Activated naive CD8-positive, alpha-beta T cell treated with anti-CD3 and anti-CD28 coated beads for 36 hours (primary cell): ENCODE results near the gene IGSF9B. TPM values are rescaled to one million over a fixed set of nuclear protein-coding genes. Genes with fewer than 3 reads are reported as not detected.

Experiments used
- DNase-seq: peaks from one replicate; pipeline ENCODE4 v3.0.0; 2021
- H3K27ac Mint-ChIP-seq: one replicate; pipeline ENCODE4 v1.8.0; 2022; ENCODE audit warnings: mild to moderate bottlenecking, moderate library complexity, mixed read lengths
- H3K27me3 Mint-ChIP-seq: one replicate; pipeline ENCODE4 v1.8.0; 2022; ENCODE audit warnings: mild to moderate bottlenecking, mixed read lengths
- H3K36me3 Mint-ChIP-seq: one replicate; pipeline ENCODE4 v1.8.0; 2021; ENCODE audit warnings: mild to moderate bottlenecking, mixed read lengths
- H3K4me1 Mint-ChIP-seq: one replicate; pipeline ENCODE4 v1.8.0; 2021; ENCODE audit warnings: mixed read lengths
- H3K4me3 Mint-ChIP-seq: one replicate; pipeline ENCODE4 v1.8.0; 2022; ENCODE audit warnings: mild to moderate bottlenecking, moderate library complexity, mixed read lengths
- H3K9me3 Mint-ChIP-seq: one replicate; pipeline ENCODE4 v1.8.0; 2022; ENCODE audit warnings: mixed read lengths
- total RNA-seq, 2 experiments: library from RNA; stranded (reverse); gene quantifications; one replicate each; pipeline ENCODE4 v1.2.3, GENCODE V29; 2021

The IGSF9B gene
- total RNA-seq, 2 experiments from 2014 or later: 36.0 to 46.5 TPM

DNA sequence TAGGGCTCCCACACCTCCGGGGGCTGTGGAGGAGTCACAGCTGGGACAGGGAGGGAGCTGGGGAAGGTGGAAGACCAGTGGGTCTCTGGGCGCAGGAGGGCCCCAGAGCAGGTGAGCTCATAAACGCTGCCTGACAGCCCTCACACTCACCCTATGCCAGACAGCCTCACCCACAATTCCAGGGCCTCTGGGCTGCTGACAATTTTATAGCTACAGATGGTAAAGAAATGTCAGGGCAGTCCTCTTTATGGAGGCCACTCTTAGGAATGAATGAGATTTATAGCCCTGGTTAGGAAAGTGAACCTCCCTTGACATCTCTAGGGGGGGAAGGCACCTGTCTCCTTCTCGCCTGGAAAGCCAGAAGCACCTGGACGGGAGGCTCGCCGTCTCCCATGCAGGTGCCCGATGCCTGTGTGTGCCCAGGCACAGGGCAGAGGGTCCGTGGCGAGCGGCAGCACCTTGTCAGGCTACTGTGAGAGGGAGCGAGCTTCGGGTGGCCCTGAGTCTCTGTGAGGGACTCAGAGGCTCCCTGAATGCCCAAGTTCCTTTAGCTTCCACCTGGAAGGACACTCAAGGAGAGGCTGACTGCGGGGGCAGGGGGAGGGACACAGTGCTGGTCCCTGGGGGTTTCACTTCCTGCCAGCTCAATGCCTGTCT, 39.9 kb downstream of the IGSF9B start:
- DNase-seq: no peak

DNA sequence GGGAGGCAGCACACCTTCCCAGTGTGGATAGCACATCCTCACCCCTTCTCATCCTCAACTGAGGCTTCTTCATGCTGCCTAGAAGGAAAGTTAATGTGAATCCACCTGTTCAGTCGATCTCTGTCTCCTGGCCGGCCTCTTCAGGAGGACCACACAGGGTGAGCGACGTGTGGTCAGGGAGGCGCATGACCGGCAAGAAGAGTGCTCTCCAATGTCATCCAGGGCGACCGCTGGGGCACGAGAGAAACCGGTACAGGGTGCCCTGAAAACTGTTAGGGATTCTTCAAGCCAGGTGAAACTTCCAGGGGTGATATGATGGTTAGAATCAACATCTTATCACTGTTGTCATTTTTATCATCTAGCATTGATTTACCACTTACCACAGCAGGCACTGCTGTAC, 43.0 kb downstream of the IGSF9B start:
- Mint-ChIP-seq H3K27ac (no peak overlapping the region), H3K36me3 (peaks cover 10% of the 10 kb centered on the region), H3K9me3 (no peaks in the 10 kb centered on the region), H3K27me3 (no peaks in the 10 kb centered on the region), H3K4me1 (peaks cover 3% of the 10 kb centered on the region), H3K4me3 (no peak overlapping the region)
- no peak for DNase-seq

More for the DNA sequence above, 39.9 kb downstream of the IGSF9B start:
- Mint-ChIP-seq H3K9me3 (no peaks in the 10 kb centered on the region), H3K4me1 (peaks cover 4% of the 10 kb centered on the region), H3K4me3 (no peak overlapping the region), H3K36me3 (peaks cover 18% of the 10 kb centered on the region), H3K27me3 (no peaks in the 10 kb centered on the region), H3K27ac (no peak overlapping the region)

DNA sequence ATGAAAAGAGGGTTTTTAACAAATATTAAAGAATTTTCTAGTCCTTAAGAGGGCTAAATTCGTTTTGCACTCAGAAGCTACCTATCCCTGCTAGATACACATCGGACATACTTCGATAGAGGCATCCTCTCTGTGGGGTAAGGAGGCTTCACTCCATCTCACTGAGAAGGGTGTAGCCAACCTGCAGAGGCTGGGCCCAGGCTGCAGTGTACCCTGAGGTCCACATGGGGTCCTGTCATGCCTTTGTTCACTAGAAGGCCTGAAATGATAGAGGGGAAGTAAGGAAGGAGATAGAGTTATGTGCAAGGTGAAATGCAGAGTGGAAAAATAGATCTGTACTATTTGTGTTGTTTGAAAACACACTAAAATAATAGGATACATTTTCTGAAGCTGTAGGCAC, 45.6 kb downstream of the IGSF9B start:
- Mint-ChIP-seq H3K9me3 (no peaks in the 10 kb centered on the region), H3K4me1 (no peaks in the 10 kb centered on the region), H3K27ac (no peak overlapping the region), H3K4me3 (no peak overlapping the region), H3K27me3 (no peaks in the 10 kb centered on the region), H3K36me3 (peaks cover 7% of the 10 kb centered on the region)
- DNase-seq: no peak

DNA sequence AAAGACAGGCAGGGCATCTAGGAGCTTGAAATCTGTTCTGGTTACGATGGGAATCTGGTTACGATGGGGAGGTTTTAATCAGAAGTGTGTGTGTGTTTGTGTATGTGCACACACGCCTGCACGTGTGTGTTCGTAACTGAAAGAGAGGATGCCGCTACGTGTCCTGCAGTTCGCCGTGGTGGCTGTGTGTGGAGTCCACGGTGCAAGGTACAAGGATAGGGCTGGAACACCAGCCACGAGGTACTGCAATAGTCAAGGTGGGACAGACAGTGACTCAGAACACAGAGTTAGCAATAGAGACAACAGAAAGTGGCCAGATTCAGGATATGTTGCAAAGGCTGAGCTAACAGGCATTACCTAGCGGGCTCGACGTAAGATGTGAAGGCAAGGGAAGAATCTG, 46.7 kb downstream of the IGSF9B start:
- Mint-ChIP-seq H3K27me3 (no peaks in the 10 kb centered on the region), H3K4me1 (no peaks in the 10 kb centered on the region), H3K4me3 (no peak overlapping the region), H3K9me3 (no peaks in the 10 kb centered on the region), H3K36me3 (peaks cover 6% of the 10 kb centered on the region), H3K27ac (no peak overlapping the region)
- no peak for DNase-seq

DNA sequence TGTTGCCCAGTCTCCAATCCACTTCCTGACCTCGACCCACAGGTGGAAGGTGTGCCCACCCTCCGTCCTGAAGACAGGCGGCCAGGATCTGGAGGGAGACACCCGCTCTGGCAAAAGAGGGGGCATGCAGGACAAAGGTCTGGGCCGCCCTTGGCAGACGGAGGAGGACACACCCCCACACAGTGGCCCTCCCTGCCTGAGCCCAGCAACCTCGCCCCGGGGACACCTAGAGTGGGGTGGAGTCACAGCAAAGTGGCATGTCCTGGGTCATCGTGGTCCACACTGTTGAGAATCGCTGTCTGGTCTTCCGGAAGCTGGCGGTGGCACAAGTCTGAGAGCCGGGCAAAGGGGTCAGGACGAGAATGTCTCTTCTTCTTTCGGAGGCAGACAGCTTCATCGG, 47.9 kb downstream of the IGSF9B start:
- H3K4me3 Mint-ChIP-seq: no peak overlapping the region
- H3K36me3 Mint-ChIP-seq: peaks cover 6% of the 10 kb centered on the region
- no peak for DNase-seq
- H3K4me1 Mint-ChIP-seq: no peaks in the 10 kb centered on the region
- H3K27ac Mint-ChIP-seq: no peak overlapping the region
- no peaks in the 10 kb centered on the region for H3K27me3 Mint-ChIP-seq
- no peaks in the 10 kb centered on the region for H3K9me3 Mint-ChIP-seq

DNA sequence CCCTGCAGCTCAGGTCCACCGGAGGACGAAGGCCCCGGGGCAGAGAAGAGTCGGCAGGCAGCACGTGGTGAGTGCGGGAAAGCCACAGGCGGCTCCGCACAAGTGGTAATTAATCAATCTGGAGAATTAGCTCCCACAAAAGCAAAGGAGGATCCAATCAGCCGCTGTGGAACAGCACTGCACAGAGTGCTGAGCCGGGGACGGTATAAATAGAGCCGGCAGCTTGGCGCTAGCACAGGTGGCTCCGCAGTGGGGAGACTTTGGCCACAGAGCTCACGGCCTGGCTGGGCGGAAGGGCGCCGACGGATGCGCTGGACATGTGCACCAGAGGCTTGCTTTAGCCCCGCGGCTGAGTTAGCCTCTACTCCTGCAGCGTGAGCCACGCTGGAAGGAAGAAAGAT, 48.9 kb downstream of the IGSF9B start:
- Mint-ChIP-seq H3K9me3 (no peaks in the 10 kb centered on the region), H3K27me3 (no peaks in the 10 kb centered on the region), H3K36me3 (peaks cover 6% of the 10 kb centered on the region), H3K4me1 (no peaks in the 10 kb centered on the region), H3K27ac (no peak overlapping the region), H3K4me3 (no peak overlapping the region)
- no peak for DNase-seq

DNA sequence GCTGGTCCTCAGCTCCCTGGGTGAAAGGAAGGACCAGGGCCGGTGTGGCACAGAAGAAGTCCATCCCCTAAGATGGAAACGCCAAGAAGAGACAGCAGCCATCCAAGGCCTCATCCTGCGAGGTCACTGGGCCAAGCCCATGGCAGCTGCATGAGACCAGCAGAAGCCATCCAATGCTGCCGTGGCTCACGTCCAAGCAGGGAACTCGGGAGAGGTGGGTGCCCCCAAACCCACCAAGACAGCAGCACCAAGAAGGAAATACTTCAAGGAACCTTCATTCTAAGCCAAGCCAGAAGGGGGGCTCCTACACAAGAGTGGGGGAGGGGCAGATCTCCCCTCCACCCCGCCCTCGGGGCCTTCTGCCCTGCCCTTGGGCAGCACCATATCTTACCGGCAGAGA, 49.6 kb downstream of the IGSF9B start:
- Mint-ChIP-seq H3K27ac (no peak overlapping the region), H3K4me3 (no peak overlapping the region), H3K36me3 (peaks cover 3% of the 10 kb centered on the region), H3K27me3 (no peaks in the 10 kb centered on the region), H3K9me3 (no peaks in the 10 kb centered on the region), H3K4me1 (no peaks in the 10 kb centered on the region)
- DNase-seq: no peak

DNA sequence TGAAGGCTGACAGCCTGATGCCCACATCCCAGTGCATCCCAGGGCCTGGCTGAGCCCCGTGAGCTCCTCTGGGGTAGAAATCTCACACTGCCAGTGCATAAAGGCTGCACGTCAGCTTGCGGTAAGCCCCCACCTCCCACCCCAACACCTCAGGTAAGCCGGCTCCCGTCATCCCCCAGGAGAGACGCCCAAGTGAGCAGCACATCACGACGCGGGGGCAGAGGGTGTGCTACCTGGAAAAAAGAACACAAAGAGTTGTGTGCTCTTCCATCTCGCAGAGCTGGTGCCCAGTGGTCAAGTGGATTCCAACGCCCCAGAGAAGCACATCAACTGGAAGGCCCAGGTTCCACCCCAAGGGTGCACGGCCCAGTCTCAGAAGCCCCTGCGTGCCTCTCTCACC, 50.0 kb downstream of the IGSF9B start:
- peaks cover 3% of the 10 kb centered on the region for H3K36me3 Mint-ChIP-seq
- no peaks in the 10 kb centered on the region for H3K9me3 Mint-ChIP-seq
- DNase-seq: no peak
- no peaks in the 10 kb centered on the region for H3K27me3 Mint-ChIP-seq
- H3K4me3 Mint-ChIP-seq: no peak overlapping the region
- H3K27ac Mint-ChIP-seq: no peak overlapping the region
- no peaks in the 10 kb centered on the region for H3K4me1 Mint-ChIP-seq

DNA sequence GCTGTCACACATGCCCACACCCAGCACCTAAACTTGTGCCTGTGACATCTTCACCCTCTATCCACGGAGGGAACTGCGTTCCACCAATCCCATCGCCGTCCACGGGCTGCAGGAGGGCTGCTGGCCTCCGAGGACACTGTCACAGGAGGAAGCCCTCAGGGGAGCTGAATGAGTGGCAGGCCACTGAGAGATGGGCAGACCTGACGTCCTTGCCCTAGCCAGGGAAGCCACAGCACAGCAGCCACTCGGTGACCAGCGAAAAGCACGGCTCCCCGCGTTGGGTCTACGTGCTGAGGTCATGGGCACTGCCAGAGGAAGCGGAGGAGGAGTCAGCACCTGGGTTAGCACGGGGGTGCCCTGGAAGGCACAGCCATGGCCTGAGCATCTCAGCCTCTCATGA, 50.5 kb downstream of the IGSF9B start:
- no peak for DNase-seq
- H3K9me3 Mint-ChIP-seq: no peaks in the 10 kb centered on the region
- peaks cover 3% of the 10 kb centered on the region for H3K36me3 Mint-ChIP-seq
- H3K27me3 Mint-ChIP-seq: no peaks in the 10 kb centered on the region
- no peaks in the 10 kb centered on the region for H3K4me1 Mint-ChIP-seq
- H3K4me3 Mint-ChIP-seq: no peak overlapping the region
- H3K27ac Mint-ChIP-seq: no peak overlapping the region

DNA sequence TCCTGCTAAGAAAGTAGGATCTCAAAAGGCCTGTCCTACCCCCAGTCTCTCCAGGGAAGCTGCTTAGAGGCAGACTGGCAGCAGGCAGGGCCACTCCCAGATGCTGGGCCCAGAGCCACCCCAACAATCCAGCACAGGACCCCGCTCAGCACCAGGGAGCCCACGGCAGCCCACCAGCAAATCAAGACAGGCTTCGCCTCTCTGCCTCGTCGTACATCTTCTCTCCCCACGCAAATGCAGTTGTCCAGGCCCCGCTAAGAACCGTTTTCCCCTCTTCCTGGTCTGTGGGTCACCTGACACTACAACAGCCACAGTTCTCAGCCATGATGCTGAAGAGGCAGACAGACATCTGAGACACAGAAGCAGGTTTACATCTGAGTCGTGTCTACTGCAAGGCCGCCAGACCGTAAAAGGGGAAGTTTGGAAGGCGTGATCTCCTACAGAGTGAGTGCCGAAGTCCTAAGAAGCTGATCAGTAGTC, 51.1 kb downstream of the IGSF9B start:
- no peaks in the 10 kb centered on the region for H3K4me1 Mint-ChIP-seq
- DNase-seq: no peak
- H3K27ac Mint-ChIP-seq: no peak overlapping the region
- no peak overlapping the region for H3K4me3 Mint-ChIP-seq
- H3K27me3 Mint-ChIP-seq: no peaks in the 10 kb centered on the region
- peaks cover 3% of the 10 kb centered on the region for H3K36me3 Mint-ChIP-seq
- no peaks in the 10 kb centered on the region for H3K9me3 Mint-ChIP-seq

DNA sequence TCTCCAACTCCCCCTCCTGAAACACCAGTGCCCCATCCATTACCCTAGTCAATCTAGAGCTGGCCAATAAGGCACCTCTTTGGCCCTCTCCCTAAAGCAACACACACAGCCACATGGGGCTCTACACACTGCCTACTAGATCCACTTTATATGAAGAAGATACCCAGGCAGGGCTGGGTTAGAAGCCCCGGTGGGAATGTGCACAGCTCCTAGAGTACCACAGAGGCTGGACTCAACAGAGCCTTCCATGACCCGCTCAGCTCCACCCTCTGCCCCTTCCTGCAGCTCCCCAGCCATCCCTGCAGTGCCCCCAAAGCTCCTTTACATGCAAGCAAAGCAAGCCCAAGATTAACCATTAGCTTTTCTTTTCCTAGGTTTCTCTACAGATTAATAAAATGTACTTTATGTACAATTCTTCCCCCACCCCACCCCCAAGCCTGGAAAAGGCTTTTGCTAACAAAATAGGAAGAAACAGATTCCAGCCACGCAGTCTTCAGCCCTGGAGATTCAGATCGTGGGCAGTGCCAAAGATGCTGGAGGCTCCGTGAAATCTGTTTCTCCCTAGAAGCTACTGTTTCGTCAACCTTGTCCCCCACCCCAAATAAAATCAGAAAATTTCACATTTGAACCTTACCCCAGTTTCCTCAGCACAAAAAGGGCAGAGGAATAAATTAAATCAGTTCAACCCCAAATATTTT, 51.8 kb downstream of the IGSF9B start:
- no peak for DNase-seq
- Mint-ChIP-seq H3K27ac (no peak overlapping the region), H3K36me3 (peaks cover 3% of the 10 kb centered on the region), H3K4me3 (no peak overlapping the region), H3K27me3 (no peaks in the 10 kb centered on the region), H3K9me3 (no peaks in the 10 kb centered on the region), H3K4me1 (no peaks in the 10 kb centered on the region)

DNA sequence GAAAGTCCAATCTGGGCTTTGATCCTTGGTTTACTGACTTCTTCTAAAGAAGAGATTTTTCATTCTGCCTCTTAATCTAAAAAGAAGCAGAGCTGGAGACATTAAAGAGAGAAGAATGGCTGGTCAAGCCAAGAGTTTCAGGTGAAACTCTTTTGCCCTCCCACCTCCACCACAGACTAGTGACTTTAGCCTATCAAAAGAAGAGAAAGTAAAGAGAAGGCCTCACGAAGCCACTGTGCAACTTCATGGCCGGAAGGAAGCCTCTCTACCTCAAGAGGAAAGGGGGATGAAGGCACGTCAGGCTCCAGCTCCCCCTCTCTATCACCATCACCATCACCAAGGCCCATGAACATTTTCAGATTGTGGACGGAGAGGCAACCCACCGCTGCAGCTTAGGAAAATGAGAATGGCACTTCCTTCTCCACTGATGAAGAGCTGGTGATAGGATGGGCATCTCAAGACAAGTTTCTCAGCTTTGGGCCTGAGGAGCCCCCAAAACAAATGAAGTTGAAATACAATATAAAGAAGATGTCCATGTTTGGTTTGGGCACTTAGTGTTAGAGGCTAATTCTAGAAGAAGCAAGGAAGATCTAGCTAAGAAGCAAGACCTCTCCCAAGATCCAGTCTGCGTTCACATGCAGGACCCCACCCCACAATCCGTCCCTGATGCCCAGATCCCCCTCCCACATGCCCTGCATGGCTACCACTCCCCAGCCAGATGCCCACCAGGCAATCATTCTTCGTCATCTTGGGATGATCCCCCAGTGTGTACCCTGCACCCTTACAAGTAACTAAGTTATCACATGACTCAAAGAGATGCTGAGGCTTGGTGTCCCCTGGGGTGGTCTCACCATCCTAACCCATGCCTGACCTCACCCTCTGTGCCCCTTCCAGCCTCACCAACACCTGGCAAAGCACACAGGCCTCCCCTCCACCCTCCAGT, 52.6 kb downstream of the IGSF9B start:
- Mint-ChIP-seq H3K9me3 (no peaks in the 10 kb centered on the region), H3K4me3 (no peak overlapping the region), H3K27ac (no peak overlapping the region), H3K27me3 (no peaks in the 10 kb centered on the region), H3K4me1 (no peaks in the 10 kb centered on the region), H3K36me3 (peaks cover 3% of the 10 kb centered on the region)
- no peak for DNase-seq

DNA sequence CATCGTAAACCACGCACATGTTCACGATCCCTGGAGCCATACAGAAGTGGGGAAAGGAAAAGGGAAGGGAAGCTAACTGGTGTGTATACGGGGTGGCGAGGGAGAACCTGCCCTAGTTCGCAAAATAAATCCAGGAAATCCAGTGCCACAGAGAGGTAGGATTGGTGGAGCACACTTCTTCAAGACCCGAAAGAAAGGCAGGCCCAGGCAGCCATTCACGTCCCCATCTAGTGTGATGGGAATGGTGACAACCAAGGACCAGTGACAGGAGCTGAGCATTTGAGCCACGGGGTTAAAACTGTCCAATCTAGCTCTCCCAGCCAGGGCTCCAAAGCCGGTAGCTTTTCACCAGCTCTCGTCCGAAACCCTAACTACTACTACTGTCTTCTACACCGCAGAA, 53.7 kb downstream of the IGSF9B start:
- H3K9me3 Mint-ChIP-seq: no peaks in the 10 kb centered on the region
- H3K27me3 Mint-ChIP-seq: no peaks in the 10 kb centered on the region
- H3K36me3 Mint-ChIP-seq: peaks cover 3% of the 10 kb centered on the region
- no peak overlapping the region for H3K4me3 Mint-ChIP-seq
- no peaks in the 10 kb centered on the region for H3K4me1 Mint-ChIP-seq
- no peak overlapping the region for H3K27ac Mint-ChIP-seq
- no peak for DNase-seq

DNA sequence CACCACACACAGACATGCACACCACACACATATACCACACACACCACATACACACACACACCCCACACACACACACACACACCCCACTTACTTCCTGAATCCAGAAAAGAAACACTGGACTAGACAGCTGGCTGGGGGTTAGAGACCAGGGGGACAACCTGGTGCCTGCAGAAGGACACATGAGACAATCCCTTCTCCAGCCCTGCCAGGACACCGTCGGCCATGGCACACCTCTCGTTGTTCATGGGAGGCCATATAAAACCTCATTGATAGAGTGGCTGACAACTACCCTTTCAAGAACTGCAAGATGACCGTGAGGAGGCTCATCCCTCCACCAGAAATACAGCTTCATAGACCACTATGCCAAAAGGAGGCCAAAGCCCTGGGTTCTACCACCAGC, 54.3 kb downstream of the IGSF9B start:
- DNase-seq: no peak
- Mint-ChIP-seq H3K4me1 (no peaks in the 10 kb centered on the region), H3K27ac (no peak overlapping the region), H3K27me3 (no peaks in the 10 kb centered on the region), H3K9me3 (no peaks in the 10 kb centered on the region), H3K36me3 (peaks cover 3% of the 10 kb centered on the region), H3K4me3 (no peak overlapping the region)

DNA sequence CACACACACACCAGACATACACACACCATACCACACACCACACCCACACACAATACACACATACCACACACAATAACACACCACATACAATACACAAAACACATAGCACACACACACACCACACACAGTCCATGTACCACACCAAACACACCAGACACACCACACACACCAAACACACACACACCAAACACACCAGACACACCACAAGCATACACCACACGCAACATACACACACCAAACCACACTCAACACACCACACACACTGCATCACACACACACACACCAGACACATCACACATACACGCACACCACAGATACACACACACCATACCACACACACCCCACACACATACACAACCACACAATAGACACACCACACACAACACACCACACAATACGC, 54.8 kb downstream of the IGSF9B start:
- no peak for DNase-seq
- Mint-ChIP-seq H3K27me3 (no peaks in the 10 kb centered on the region), H3K9me3 (no peaks in the 10 kb centered on the region), H3K27ac (no peak overlapping the region), H3K4me1 (no peaks in the 10 kb centered on the region), H3K36me3 (peaks cover 3% of the 10 kb centered on the region), H3K4me3 (no peak overlapping the region)
